GM23338 (cell line): ENCODE measurements around the gene BCDIN3D. TPM values are rescaled to one million over a fixed set of nuclear protein-coding genes. Genes with fewer than 3 reads are reported as not detected.

ENCODE experiments used
- ATAC-seq: fragments of 200-7000 bp; cut with Tn5 transposase; 3 replicates; pipeline ENCODE4 v1.9.1; 2020
- DNase-seq: peaks from one replicate; pipeline ENCODE4 v3.0.0-alpha.2; 2015; ENCODE audit warnings: low spot score
- H2AFZ ChIP-seq: fragments of 200-600 bp; sonication (generic); 2 replicates; pipeline ENCODE4 v1.8.0; 2016; ENCODE audit warnings: antibody characterized with exemption, mild to moderate bottlenecking, moderate library complexity
- H3F3A ChIP-seq: fragments of 200-600 bp; sonication (generic); replicated peaks from 2 replicates; pipeline ENCODE4 v1.8.0; 2017; ENCODE audit warnings: antibody characterized with exemption, mixed run types, low read depth
- H3K27ac ChIP-seq: fragments of 200-600 bp; sonication (generic); 2 replicates; pipeline ENCODE4 v1.6.1; 2016; ENCODE audit warnings: low read depth
- H3K27me3 ChIP-seq: fragments of 200-600 bp; sonication (generic); 2 replicates; pipeline ENCODE4 v1.8.0; 2016; ENCODE audit warnings: mild to moderate bottlenecking, mixed run types, moderate library complexity; ENCODE audit not compliant: insufficient read depth
- H3K36me3 ChIP-seq: fragments of 200-600 bp; sonication (generic); 2 replicates; pipeline ENCODE4 v1.8.0; 2016; ENCODE audit warnings: mild to moderate bottlenecking; ENCODE audit not compliant: insufficient read depth
- H3K4me1 ChIP-seq: fragments of 200-600 bp; sonication (generic); 2 replicates; pipeline ENCODE4 v1.8.0; 2016; ENCODE audit warnings: mild to moderate bottlenecking, moderate library complexity; ENCODE audit not compliant: insufficient read depth
- H3K4me2 ChIP-seq: fragments of 200-600 bp; sonication (generic); 2 replicates; pipeline ENCODE4 v1.7.1; 2017; ENCODE audit warnings: mixed run types
- H3K4me3 ChIP-seq: fragments of 200-600 bp; sonication (generic); 2 replicates; pipeline ENCODE4 v1.6.1; 2016; ENCODE audit warnings: mixed run types
- H3K79me2 ChIP-seq: fragments of 200-600 bp; sonication (generic); replicated peaks from 2 replicates; pipeline ENCODE4 v1.8.0; 2017; ENCODE audit warnings: mild to moderate bottlenecking; ENCODE audit not compliant: insufficient read depth
- H3K9me2 ChIP-seq: fragments of 200-600 bp; sonication (generic); 2 replicates; pipeline ENCODE4 v1.8.0; 2017; ENCODE audit not compliant: insufficient read depth
- H4K20me1 ChIP-seq: fragments of 200-600 bp; sonication (generic); replicated peaks from 2 replicates; pipeline ENCODE4 v1.8.0; 2017; ENCODE audit warnings: mild to moderate bottlenecking; ENCODE audit not compliant: insufficient read depth
- H3K27ac Mint-ChIP-seq: 2 replicates; pipeline ENCODE4 v1.8.0; 2020; ENCODE audit warnings: inconsistent platforms, mild to moderate bottlenecking, moderate library complexity, mixed read lengths
- H3K27me3 Mint-ChIP-seq: 3 replicates; pipeline ENCODE4 v1.8.0; 2022; ENCODE audit warnings: low read depth, mild to moderate bottlenecking, moderate library complexity, mixed read lengths, inconsistent platforms; ENCODE audit not compliant: insufficient read depth, poor library complexity
- H3K36me3 Mint-ChIP-seq: 3 replicates; pipeline ENCODE4 v1.8.0; 2021; ENCODE audit warnings: low read depth, mild to moderate bottlenecking, inconsistent platforms, moderate library complexity, mixed read lengths
- H3K4me1 Mint-ChIP-seq: 3 replicates; pipeline ENCODE4 v1.8.0; 2020; ENCODE audit warnings: mild to moderate bottlenecking, inconsistent platforms, mixed read lengths
- H3K4me3 Mint-ChIP-seq: 3 replicates; pipeline ENCODE4 v1.8.0; 2021; ENCODE audit warnings: moderate library complexity, mild to moderate bottlenecking, inconsistent platforms, mixed read lengths
- H3K9me3 Mint-ChIP-seq: 3 replicates; pipeline ENCODE4 v1.8.0; 2020; ENCODE audit warnings: moderate library complexity, mild to moderate bottlenecking, inconsistent platforms, mixed read lengths
- CREB1 ChIP-seq: fragments of 250-450 bp; sonication (Bioruptor Pico); IDR thresholded peaks from 2 replicates; pipeline ENCODE4 v1.5.0; 2020; ENCODE audit warnings: low read depth, mild to moderate bottlenecking, moderate library complexity
- CTCF ChIP-seq, 2 experiments: fragments of 200-600 bp in 1 of 2; sonication (generic) in 1 of 2; conservative IDR thresholded peaks; 2 replicates each; pipeline versions ENCODE4 v1.5.1 to v1.6.1; 2016 to 2017; ENCODE audit warnings: antibody characterized with exemption in 2 of 2, low read depth in 2 of 2, mild to moderate bottlenecking in 2 of 2, moderate library complexity in 1 of 2
- ETS1 ChIP-seq: IDR thresholded peaks from 2 replicates; pipeline ENCODE4 v1.6.1; 2016; ENCODE audit warnings: antibody characterized with exemption
- EZH2phosphoT487 ChIP-seq: fragments of 200-600 bp; sonication (generic); IDR thresholded peaks from one replicate; pipeline ENCODE4 v1.8.1; 2018; ENCODE audit warnings: antibody characterized with exemption; ENCODE audit not compliant: unreplicated experiment
- JUNB ChIP-seq: IDR thresholded peaks from one replicate; pipeline ENCODE4 v1.6.1; 2016; ENCODE audit warnings: antibody characterized with exemption; ENCODE audit not compliant: unreplicated experiment
- NANOG ChIP-seq: IDR thresholded peaks from 2 replicates; pipeline ENCODE4 v1.6.1; 2016; ENCODE audit warnings: antibody characterized with exemption, borderline replicate concordance
- POLR2AphosphoS5 ChIP-seq: IDR thresholded peaks from 2 replicates; pipeline ENCODE4 v1.6.1; 2016; ENCODE audit warnings: antibody characterized with exemption, low read depth
- STAT1 ChIP-seq: IDR thresholded peaks from one replicate; pipeline ENCODE4 v1.6.1; 2016; ENCODE audit warnings: antibody characterized with exemption; ENCODE audit not compliant: unreplicated experiment
- ZNF114 ChIP-seq: fragments of 250-450 bp; sonication (Bioruptor Pico); IDR thresholded peaks from 2 replicates; pipeline ENCODE4 v1.5.0; 2020; ENCODE audit warnings: mild to moderate bottlenecking, moderate library complexity
- ZNF331 ChIP-seq: fragments of 250-450 bp; sonication (Bioruptor Pico); IDR thresholded peaks from 2 replicates; pipeline ENCODE4 v1.5.0; 2020; ENCODE audit warnings: low read depth, mild to moderate bottlenecking, moderate library complexity
- ZNF462 ChIP-seq: fragments of 250-450 bp; sonication (Bioruptor Pico); IDR thresholded peaks from 2 replicates; pipeline ENCODE4 v1.5.0; 2020; ENCODE audit warnings: mild to moderate bottlenecking, moderate library complexity
- polyA plus RNA-seq: library from polyadenylated mRNA; unstranded; fragments of >200 nt; fragmentation: Nextera tagmentation; extraction: Ambion mirVana; gene quantifications from 2 replicates; pipeline ENCODE4 v1.2.1, GENCODE V29; 2016
- total RNA-seq: library from RNA; depleted of rRNA; stranded (reverse); fragments of >200 nt; shearing (Covaris generic); gene quantifications from 2 replicates; pipeline ENCODE4 v1.2.3, GENCODE V29; 2014

The BCDIN3D gene
- total and polyA plus RNA-seq, 2 experiments from 2014 or later, result 1.4 to 1.8 TPM

- peaks cover 5% of the 10 kb centered on the region for H3F3A ChIP-seq
These were observed 29.9 kb upstream of the BCDIN3D start for GRCh38 chr12:49872781-49873181.

More at GRCh38 chr12:49872781-49873181, 29.9 kb upstream of the BCDIN3D start:
- no peaks in the 10 kb centered on the region for H3K27me3 ChIP-seq
- no peak overlapping the region for H3K4me3 Mint-ChIP-seq
- no peak overlapping the region for H3K27ac Mint-ChIP-seq
- no peaks in the 10 kb centered on the region for H3K4me1 ChIP-seq
- H3K36me3 Mint-ChIP-seq, result no peaks in the 10 kb centered on the region
- no peaks in the 10 kb centered on the region for H3K79me2 ChIP-seq
- H3K4me2 ChIP-seq, result no peak overlapping the region
- no peaks in the 10 kb centered on the region for H4K20me1 ChIP-seq
- no peak overlapping the region for H3K4me3 ChIP-seq
- peaks cover 8% of the 10 kb centered on the region for H3K27me3 Mint-ChIP-seq
- peaks cover 2% of the 10 kb centered on the region for H3K9me3 Mint-ChIP-seq
- no peak overlapping the region for H3K27ac ChIP-seq
- no peak for TF ChIP-seq CREB1 (CRISPR knock-in tag)
- TF ChIP-seq CTCF (conservative IDR thresholded peaks at IDR 0.05; ENCODE audit: low read depth in 2 of 2), result no peak
- TF ChIP-seq POLR2AphosphoS5, result no peak
- TF ChIP-seq EZH2phosphoT487, result no peak
- TF ChIP-seq STAT1, result no peak
- no peak for TF ChIP-seq ZNF114 (CRISPR knock-in tag)
- no peak for TF ChIP-seq ETS1
- TF ChIP-seq JUNB, result no peak
- TF ChIP-seq NANOG, result no peak
- TF ChIP-seq ZNF462, result no peak
- no peak for TF ChIP-seq ZNF331 (CRISPR knock-in tag)
- H3K4me1 Mint-ChIP-seq, result no peaks in the 10 kb centered on the region; the same call in 2 of the 3 replicates
- H3K36me3 ChIP-seq, result no peaks in the 10 kb centered on the region
- ATAC-seq (no peak), DNase-seq (no peak)
- H2AFZ ChIP-seq, result no peak overlapping the region
- no peaks in the 10 kb centered on the region for H3K9me2 ChIP-seq
